Tongue (tissue), 2 donors: ENCODE data around the gene RAD51. TPM values are rescaled to one million over a fixed set of nuclear protein-coding genes. Genes with fewer than 3 reads are reported as not detected.

ENCODE experiments used
- small RNA-seq: library from RNA; depleted of rRNA; stranded (forward); fragments of <200 nt; gene quantifications from one replicate; pipeline ENCODE3, GENCODE V24; 2014; ENCODE audit warnings: low replicate concordance
- total RNA-seq: library from RNA; depleted of rRNA; stranded (reverse); fragments of >200 nt; gene quantifications from one replicate; pipeline ENCODE4 v1.2.3, GENCODE V29; 2014

Gene RAD51
- total RNA-seq, 1 donor from 2014 or later, result 9.2 TPM

Small RNAs within 50 kb of the gene (small RNA-seq; reads per million reads assigned to genes)
- gene SUMO2P15, result not detected

Other genes starting within 250 kb of the RAD51 start
- 17.2 TPM for gene CHST14, start 224.2 kb upstream of the RAD51 start, total RNA-seq
- gene CCDC32, start 130.1 kb upstream of the RAD51 start, total RNA-seq, result 21.5 TPM
- gene RPUSD2, start 125.9 kb upstream of the RAD51 start, total RNA-seq, result 17.6 TPM
- 13.0 TPM for gene KNL1, start 100.9 kb upstream of the RAD51 start, total RNA-seq
- gene RMDN3, start 60.1 kb downstream of the RAD51 start, total RNA-seq, result 24.5 TPM
- 3.3 TPM for gene GCHFR, start 68.9 kb downstream of the RAD51 start, total RNA-seq
- 0.51 TPM for gene C15orf62, start 74.8 kb downstream of the RAD51 start, total RNA-seq
- gene ZFYVE19, start 111.9 kb downstream of the RAD51 start, total RNA-seq, result 25.3 TPM
- 17.3 TPM for gene DNAJC17, start 112.3 kb downstream of the RAD51 start, total RNA-seq
- not detected for gene PPP1R14D, start 133.5 kb downstream of the RAD51 start, total RNA-seq
- gene SPINT1, start 148.9 kb downstream of the RAD51 start, total RNA-seq, result 49.2 TPM
- 11.8 TPM for gene RHOV, start 179.1 kb downstream of the RAD51 start, total RNA-seq
- 23.8 TPM for gene VPS18, start 199.3 kb downstream of the RAD51 start, total RNA-seq
- gene DLL4, start 234.2 kb downstream of the RAD51 start, total RNA-seq, result 22.5 TPM